A549 (cell line): ENCODE results near the gene LYPLA2. TPM values are rescaled to one million over a fixed set of nuclear protein-coding genes. Genes with fewer than 3 reads are reported as not detected.
A peak's percentile ranks its signal among the peaks of the same experiment; 100 is the strongest.

ENCODE experiments used
- ATAC-seq, 2 experiments: fragments of 200-7000 bp in 1 of 2; fragments of >200 bp in 1 of 2; cut with Nextera tagmentation in 1 of 2; cut with Tn5 transposase in 1 of 2; 3 replicates each; pipeline versions ENCODE4 v1.8.0 to v1.9.1; 2018 to 2020; ENCODE audit warnings: mild to moderate bottlenecking in 1 of 2, moderate library complexity in 1 of 2
- CTCF ChIA-PET: fragments of 300-600 bp; sonication (Branson Sonifier 250); formaldehyde crosslinking; extraction: SDS; loops from one replicate; lab custom pipeline; 2021; ENCODE audit warnings: antibody characterized with exemption, inconsistent platforms; lab: Yijun Ruan, JAX
- POLR2A ChIA-PET: fragments of 350-600 bp; formaldehyde crosslinking; extraction: SDS; loops from one replicate; lab custom pipeline; 2021; ENCODE audit warnings: antibody characterized with exemption, inconsistent platforms; lab: Yijun Ruan, JAX
- DNase-seq, 2 experiments: peaks; one replicate each; pipeline versions ENCODE4 v3.0.0 to v3.0.0-alpha.2; 2011 to 2016; ENCODE audit warnings: low read depth in 1 of 2, low spot score in 1 of 2
- FAIRE-seq: peaks from 2 replicates; lab custom pipeline; 2011; peaks lifted over from hg19 to GRCh38; lab: Jason Lieb, UNC
- H3K27ac ChIP-seq, 2 experiments: fragments of >200 bp; sonication (Bioruptor Twin); formaldehyde crosslinking; 3 replicates each; pipeline ENCODE4 v1.5.1; 2016 to 2017
- H3K4me1 ChIP-seq: fragments of >200 bp; sonication (Bioruptor Twin); formaldehyde crosslinking; 3 replicates; pipeline ENCODE4 v1.6.1; 2016
- H3K4me2 ChIP-seq: fragments of >200 bp; sonication (Bioruptor Twin); formaldehyde crosslinking; 3 replicates; pipeline ENCODE4 v1.6.1; 2016
- H3K4me3 ChIP-seq: fragments of >200 bp; sonication (Bioruptor Twin); formaldehyde crosslinking; 3 replicates; pipeline ENCODE4 v1.5.1; 2016
- H3K9me3 ChIP-seq: fragments of >200 bp; sonication (Bioruptor Twin); formaldehyde crosslinking; 3 replicates; pipeline ENCODE4 v1.6.1; 2016
- CBX8 ChIP-seq: fragments of 200-600 bp; sonication (generic); IDR thresholded peaks from 2 replicates; pipeline ENCODE4 v1.6.1; 2016
- CHD2 ChIP-seq: fragments of 150-350 bp; IDR thresholded peaks from 2 replicates; pipeline ENCODE4 v1.6.1; 2014; ENCODE audit warnings: low read length; ENCODE audit not compliant: partially characterized antibody
- CTCF ChIP-seq: fragments of >200 bp; sonication (Bioruptor Twin); formaldehyde crosslinking; IDR thresholded peaks from 3 replicates; pipeline ENCODE4 v1.5.1; 2016
- EHF ChIP-seq: fragments of 250-450 bp; sonication (Bioruptor Pico); IDR thresholded peaks from 2 replicates; pipeline ENCODE4 v1.5.0; 2020; ENCODE audit warnings: mild to moderate bottlenecking
- EP300 ChIP-seq, 2 experiments: fragments of >200 bp; sonication (Bioruptor Twin); formaldehyde crosslinking; IDR thresholded peaks; 2 replicates in 1 of 2; 3 replicates in 1 of 2; pipeline ENCODE4 v1.6.1; 2016 to 2017
- FOSB ChIP-seq: fragments of 250-450 bp; sonication (Bioruptor Pico); IDR thresholded peaks from 2 replicates; pipeline ENCODE4 v1.5.0; 2020; ENCODE audit warnings: mild to moderate bottlenecking, moderate library complexity
- FOXS1 ChIP-seq: fragments of 250-450 bp; sonication (Bioruptor Pico); IDR thresholded peaks from 2 replicates; pipeline ENCODE4 v1.5.0; 2020; ENCODE audit warnings: mild to moderate bottlenecking, moderate library complexity
- HDAC2 ChIP-seq: fragments of 200-600 bp; sonication (generic); IDR thresholded peaks from 2 replicates; pipeline ENCODE4 v1.6.1; 2016
- HEYL ChIP-seq: fragments of 250-450 bp; sonication (Bioruptor Pico); IDR thresholded peaks from 2 replicates; pipeline ENCODE4 v1.8.0; 2021; ENCODE audit warnings: mild to moderate bottlenecking, moderate library complexity
- HOXA7 ChIP-seq: fragments of 250-450 bp; sonication (Bioruptor Pico); IDR thresholded peaks from 2 replicates; pipeline ENCODE4 v1.5.0; 2020; ENCODE audit warnings: mild to moderate bottlenecking, moderate library complexity
- HOXB5 ChIP-seq: fragments of 250-450 bp; sonication (Bioruptor Pico); IDR thresholded peaks from 2 replicates; pipeline ENCODE4 v1.5.0; 2020; ENCODE audit warnings: mild to moderate bottlenecking, moderate library complexity
- JUN ChIP-seq, 2 experiments: fragments of >200 bp; sonication (Bioruptor Twin); formaldehyde crosslinking; IDR thresholded peaks; 2 replicates in 1 of 2; 3 replicates in 1 of 2; pipeline ENCODE4 v1.6.1; 2016 to 2017
- JUNB ChIP-seq: fragments of >200 bp; sonication (Bioruptor Twin); formaldehyde crosslinking; IDR thresholded peaks from 2 replicates; pipeline ENCODE4 v1.6.1; 2016
- KDM1A ChIP-seq: fragments of 200-600 bp; sonication (generic); IDR thresholded peaks from 2 replicates; pipeline ENCODE4 v1.6.1; 2016; ENCODE audit warnings: low read depth, mild to moderate bottlenecking
- KDM5A ChIP-seq: fragments of 200-600 bp; sonication (generic); IDR thresholded peaks from 2 replicates; pipeline ENCODE4 v1.6.1; 2016; ENCODE audit warnings: antibody characterized with exemption, mild to moderate bottlenecking
- MAZ ChIP-seq: fragments of 150-350 bp; IDR thresholded peaks from 2 replicates; pipeline ENCODE4 v1.6.1; 2014; ENCODE audit warnings: antibody characterized with exemption, low read depth, low read length, borderline replicate concordance
- NR3C1 ChIP-seq: fragments of >200 bp; sonication (Bioruptor Twin); formaldehyde crosslinking; IDR thresholded peaks from 3 replicates; pipeline ENCODE4 v1.6.1; 2017
- POLR2A ChIP-seq: IDR thresholded peaks from 2 replicates; pipeline ENCODE4 v1.6.1; 2012; ENCODE audit warnings: mild to moderate bottlenecking, low read length
- POLR2AphosphoS2 ChIP-seq: conservative IDR thresholded peaks from 2 replicates; pipeline ENCODE4 v1.6.1; 2012; ENCODE audit warnings: low read length, improper control_type of control experiment, inconsistent platforms
- RAD21 ChIP-seq, 2 experiments: fragments of >200 bp in 1 of 2; sonication (Bioruptor Twin) in 1 of 2; formaldehyde crosslinking in 1 of 2; IDR thresholded peaks in 1 of 2; conservative IDR thresholded peaks in 1 of 2; 2 replicates in 1 of 2; 3 replicates in 1 of 2; pipeline ENCODE4 v1.6.1; 2012 to 2018; ENCODE audit warnings: inconsistent platforms in 1 of 2
- RFX5 ChIP-seq: fragments of 450-650 bp; IDR thresholded peaks from 2 replicates; pipeline ENCODE4 v1.7.1; 2014; ENCODE audit warnings: antibody characterized with exemption, mild to moderate bottlenecking, moderate library complexity
- SMC3 ChIP-seq: fragments of >200 bp; sonication (Bioruptor Twin); formaldehyde crosslinking; IDR thresholded peaks from 3 replicates; pipeline ENCODE4 v1.6.1; 2018; ENCODE audit warnings: inconsistent platforms
- TFCP2L1 ChIP-seq: fragments of 250-450 bp; sonication (Bioruptor Pico); IDR thresholded peaks from 2 replicates; pipeline ENCODE4 v1.5.0; 2021; ENCODE audit warnings: mild to moderate bottlenecking
- ZC3H11A ChIP-seq: fragments of 450-650 bp; IDR thresholded peaks from 2 replicates; pipeline ENCODE4 v1.6.1; 2014; ENCODE audit warnings: antibody characterized with exemption, mild to moderate bottlenecking
- ZFP36 ChIP-seq: fragments of 450-650 bp; IDR thresholded peaks from 2 replicates; pipeline ENCODE4 v1.6.1; 2014; ENCODE audit warnings: borderline replicate concordance; ENCODE audit not compliant: partially characterized antibody
- WGBS: methylation state at CpG from one replicate; pipeline ENCODE4 v1.1.6; 2017; ENCODE audit errors: missing lambda C conversion rate; 5-methylcytosine and 5-hydroxymethylcytosine counted together
- polyA plus RNA-seq, 4 experiments: library from polyadenylated mRNA; depleted of rRNA in 3 of 4; stranded (reverse); fragments of >200 nt; fragmentation: RNase III in 1 of 4; extraction: RNeasy Plus Mini Kit Qiagen cat#74134 plus additional on column Dnase treatment in 1 of 4; gene quantifications; 2 replicates in 3 of 4; 3 replicates in 1 of 4; pipeline ENCODE4 v1.2.3, GENCODE V29; 2011 to 2017
- TF ChIP-seq, protein P1 (sequence below): fragments of 200-600 bp; sonication (generic); IDR thresholded peaks from 2 replicates; pipeline ENCODE4 v1.6.1; 2016; ENCODE audit warnings: antibody characterized with exemption, mild to moderate bottlenecking, moderate library complexity
- TF ChIP-seq, protein P2 (sequence below): IDR thresholded peaks from 2 replicates; pipeline ENCODE4 v1.6.1; 2012

Gene LYPLA2
- polyA plus RNA-seq, 2 of the 4 experiments (the other 2 are of a cell fraction) = 17.8 to 49.2 TPM

GRCh38 chr1:23748016-23748415 lies 42.9 kb upstream of the LYPLA2 start:
- no peak overlapping the region for H3K4me2 ChIP-seq
- CTCF ChIA-PET = interaction anchor here (0.8 to 1.1 kb wide), 3 partner anchors 10 to 169 kb away, joined by 3 to 5 read pairs (median 4); no protein-coding TSS in a partner anchor
- 83% methylated on average over 3 of the region's 3 CpGs for WGBS

DNA sequence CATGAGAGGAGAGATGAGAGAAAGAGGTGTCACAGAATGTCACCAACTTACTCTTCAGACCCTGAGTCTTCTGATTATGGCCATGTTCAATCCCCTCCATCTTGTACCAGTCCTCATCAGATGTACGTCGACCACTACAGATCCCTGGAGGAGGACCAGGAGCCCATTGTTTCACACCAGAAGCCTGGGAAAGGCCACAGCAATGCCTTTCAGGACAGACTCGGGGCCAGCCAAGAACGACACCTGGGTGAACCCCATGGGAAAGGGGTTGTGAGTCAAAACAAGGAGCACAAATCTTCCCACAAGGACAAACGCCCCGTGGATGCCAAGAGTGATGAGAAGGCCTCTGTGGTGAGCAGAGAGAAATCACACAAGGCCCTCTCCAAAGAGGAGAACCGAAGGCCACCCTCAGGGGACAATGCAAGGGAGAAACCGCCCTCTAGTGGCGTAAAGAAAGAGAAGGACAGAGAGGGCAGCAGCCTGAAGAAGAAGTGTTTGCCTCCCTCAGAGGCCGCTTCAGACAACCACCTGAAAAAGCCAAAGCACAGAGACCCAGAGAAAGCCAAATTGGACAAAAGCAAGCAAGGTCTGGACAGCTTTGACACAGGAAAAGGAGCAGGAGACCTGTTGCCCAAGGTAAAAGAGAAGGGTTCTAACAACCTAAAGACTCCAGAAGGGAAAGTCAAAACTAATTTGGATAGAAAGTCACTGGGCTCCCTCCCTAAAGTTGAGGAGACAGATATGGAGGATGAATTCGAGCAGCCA lies 39.7 kb upstream of the LYPLA2 start:
- ChIA-PET POLR2A (no interaction called here), CTCF (interaction anchor here (0.8 to 2.5 kb wide), 7 partner anchors 20 to 251 kb away, joined by 3 to 7 read pairs (median 3); no protein-coding TSS in a partner anchor)
- WGBS = 36% methylated on average over 11 of the region's 11 CpGs
- DNase-seq = peak; percentile 61 to 70
- Histone ChIP-seq H3K4me3 (no peak overlapping the region), H3K9me3 (no peaks in the 10 kb centered on the region), H3K4me2 (no peak overlapping the region), H3K4me1 (no peaks in the 10 kb centered on the region), H3K27ac (0 out of 6 replicates have a peak overlapping the region, but pooled peaks of 1 of the 2 experiments have one; percentile 21)
- TF ChIP-seq JUN (IDR thresholded peaks at IDR 0.05) (no peak), HEYL (no peak), FOXS1 (no peak), ZFP36 (no peak), RAD21 (conservative IDR thresholded peaks at IDR 0.05 in 1 of 2, IDR thresholded peaks at IDR 0.05 in 1 of 2) (peak; percentile 58 to 76), EHF (CRISPR knock-in tag) (no peak), NR3C1 (no peak), JUNB (no peak), POLR2AphosphoS2 (no peak), CHD2 (no peak), HOXA7 (CRISPR knock-in tag) (no peak), TFCP2L1 (CRISPR knock-in tag) (no peak), HDAC2 (no peak), KDM1A (no peak), CTCF (peak; percentile 67), SMC3 (peak; percentile 38; the same call in 1 of the 3 replicates)
- TF ChIP-seq, protein P1, sequence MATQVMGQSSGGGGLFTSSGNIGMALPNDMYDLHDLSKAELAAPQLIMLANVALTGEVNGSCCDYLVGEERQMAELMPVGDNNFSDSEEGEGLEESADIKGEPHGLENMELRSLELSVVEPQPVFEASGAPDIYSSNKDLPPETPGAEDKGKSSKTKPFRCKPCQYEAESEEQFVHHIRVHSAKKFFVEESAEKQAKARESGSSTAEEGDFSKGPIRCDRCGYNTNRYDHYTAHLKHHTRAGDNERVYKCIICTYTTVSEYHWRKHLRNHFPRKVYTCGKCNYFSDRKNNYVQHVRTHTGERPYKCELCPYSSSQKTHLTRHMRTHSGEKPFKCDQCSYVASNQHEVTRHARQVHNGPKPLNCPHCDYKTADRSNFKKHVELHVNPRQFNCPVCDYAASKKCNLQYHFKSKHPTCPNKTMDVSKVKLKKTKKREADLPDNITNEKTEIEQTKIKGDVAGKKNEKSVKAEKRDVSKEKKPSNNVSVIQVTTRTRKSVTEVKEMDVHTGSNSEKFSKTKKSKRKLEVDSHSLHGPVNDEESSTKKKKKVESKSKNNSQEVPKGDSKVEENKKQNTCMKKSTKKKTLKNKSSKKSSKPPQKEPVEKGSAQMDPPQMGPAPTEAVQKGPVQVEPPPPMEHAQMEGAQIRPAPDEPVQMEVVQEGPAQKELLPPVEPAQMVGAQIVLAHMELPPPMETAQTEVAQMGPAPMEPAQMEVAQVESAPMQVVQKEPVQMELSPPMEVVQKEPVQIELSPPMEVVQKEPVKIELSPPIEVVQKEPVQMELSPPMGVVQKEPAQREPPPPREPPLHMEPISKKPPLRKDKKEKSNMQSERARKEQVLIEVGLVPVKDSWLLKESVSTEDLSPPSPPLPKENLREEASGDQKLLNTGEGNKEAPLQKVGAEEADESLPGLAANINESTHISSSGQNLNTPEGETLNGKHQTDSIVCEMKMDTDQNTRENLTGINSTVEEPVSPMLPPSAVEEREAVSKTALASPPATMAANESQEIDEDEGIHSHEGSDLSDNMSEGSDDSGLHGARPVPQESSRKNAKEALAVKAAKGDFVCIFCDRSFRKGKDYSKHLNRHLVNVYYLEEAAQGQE = no peak
- TF ChIP-seq, protein P2, sequence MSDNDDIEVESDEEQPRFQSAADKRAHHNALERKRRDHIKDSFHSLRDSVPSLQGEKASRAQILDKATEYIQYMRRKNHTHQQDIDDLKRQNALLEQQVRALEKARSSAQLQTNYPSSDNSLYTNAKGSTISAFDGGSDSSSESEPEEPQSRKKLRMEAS = no peak
- no peak for FAIRE-seq
- peak; percentile 91 to 97 for ATAC-seq

More at GRCh38 chr1:23748016-23748415, 42.9 kb upstream of the LYPLA2 start:
- H3K4me1 ChIP-seq = peaks cover 13% of the 10 kb centered on the region
- H3K27ac ChIP-seq = no peak overlapping the region
- ATAC-seq = no peak
- POLR2A ChIA-PET = no interaction called here
- TF ChIP-seq HOXB5 = no peak
- TF ChIP-seq ZC3H11A = no peak
- TF ChIP-seq FOSB (CRISPR knock-in tag) = no peak
- TF ChIP-seq, protein P2 = no peak
- TF ChIP-seq NR3C1 = no peak
- no peak for TF ChIP-seq FOXS1
- no peak for TF ChIP-seq POLR2A
- TF ChIP-seq HDAC2 = no peak
- no peak for TF ChIP-seq EP300 (IDR thresholded peaks at IDR 0.05)
- no peak for TF ChIP-seq RAD21 (conservative IDR thresholded peaks at IDR 0.05 in 1 of 2, IDR thresholded peaks at IDR 0.05 in 1 of 2)
- no peak for TF ChIP-seq SMC3
- TF ChIP-seq MAZ = no peak
- TF ChIP-seq CHD2 = no peak
- TF ChIP-seq TFCP2L1 (CRISPR knock-in tag) = no peak
- TF ChIP-seq RFX5 = no peak
- no peak for TF ChIP-seq KDM5A
- no peak for TF ChIP-seq CBX8
- TF ChIP-seq, protein P1 = no peak
- no peaks in the 10 kb centered on the region for H3K9me3 ChIP-seq
- no peak overlapping the region for H3K4me3 ChIP-seq
- FAIRE-seq = no peak
- DNase-seq = no peak
